Skeletal muscle tissue (tissue), 4 donors: ENCODE measurements around the gene MAP3K20. TPM values are rescaled to one million over a fixed set of nuclear protein-coding genes. Genes with fewer than 3 reads are reported as not detected.
A peak's percentile ranks its signal among the peaks of the same experiment; 100 is the strongest.

ENCODE experiments used
- H3K27ac ChIP-seq: one replicate; pipeline ENCODE4 v1.7.0; 2013; ENCODE audit warnings: mild to moderate bottlenecking, low read depth, low read length, inconsistent platforms
- H3K27me3 ChIP-seq, 3 donors: one replicate each; pipeline ENCODE4 v1.7.0; 2013; ENCODE audit warnings: low read length in 3 of 3; ENCODE audit not compliant: control insufficient read depth in 3 of 3, insufficient read depth in 3 of 3
- H3K36me3 ChIP-seq, 3 donors: one replicate each; pipeline ENCODE4 v1.7.0; 2013; ENCODE audit warnings: low read length in 3 of 3; ENCODE audit not compliant: control insufficient read depth in 3 of 3, insufficient read depth in 3 of 3
- H3K4me1 ChIP-seq, 3 donors: one replicate each; pipeline ENCODE4 v1.7.0; 2013; ENCODE audit warnings: low read length in 3 of 3, mild to moderate bottlenecking in 3 of 3; ENCODE audit not compliant: control insufficient read depth in 3 of 3, insufficient read depth in 3 of 3
- H3K4me3 ChIP-seq, 3 donors: one replicate each; pipeline ENCODE4 v1.7.0; 2013; ENCODE audit warnings: low read length in 3 of 3
- H3K9ac ChIP-seq, 3 donors: one replicate each; pipeline ENCODE4 v1.7.0; 2013; ENCODE audit warnings: low read length in 3 of 3, mild to moderate bottlenecking in 3 of 3, moderate library complexity in 2 of 3, low read depth in 1 of 3
- H3K9me3 ChIP-seq, 3 donors: one replicate each; pipeline ENCODE4 v1.7.0; 2013; ENCODE audit warnings: low read length in 3 of 3; ENCODE audit not compliant: control insufficient read depth in 3 of 3
- total RNA-seq: library from RNA; depleted of rRNA; stranded (reverse); fragments of >200 nt; gene quantifications from one replicate; pipeline ENCODE4 v1.2.3, GENCODE V29; 2014
- donor health status: Osteomylitis.

Gene MAP3K20
- total RNA-seq, 1 donor from 2014 or later: 52.7 TPM

DNA sequence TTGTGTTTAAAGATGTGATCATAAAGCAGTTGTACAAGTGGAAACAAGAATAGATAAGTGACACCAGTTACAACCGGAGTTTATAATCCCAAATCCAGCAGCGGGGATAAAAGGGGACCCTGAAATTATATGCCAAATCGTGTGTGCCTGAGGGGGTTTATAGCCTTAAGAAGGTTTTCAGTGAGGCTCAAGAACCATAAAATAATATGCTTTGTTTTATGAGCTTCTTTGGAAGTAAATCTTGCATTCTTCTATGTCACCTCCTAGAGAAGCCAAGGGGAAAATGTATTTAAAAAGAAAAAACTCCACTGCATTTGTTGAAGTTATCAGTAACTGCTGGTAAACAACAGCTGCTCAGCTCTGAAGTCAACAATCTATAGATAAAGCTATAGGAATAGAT is 25.8 kb upstream of the MAP3K20 start:
- Histone ChIP-seq H3K9ac (no peak overlapping the region), H3K27ac (peak overlapping the region; percentile 67)

DNA sequence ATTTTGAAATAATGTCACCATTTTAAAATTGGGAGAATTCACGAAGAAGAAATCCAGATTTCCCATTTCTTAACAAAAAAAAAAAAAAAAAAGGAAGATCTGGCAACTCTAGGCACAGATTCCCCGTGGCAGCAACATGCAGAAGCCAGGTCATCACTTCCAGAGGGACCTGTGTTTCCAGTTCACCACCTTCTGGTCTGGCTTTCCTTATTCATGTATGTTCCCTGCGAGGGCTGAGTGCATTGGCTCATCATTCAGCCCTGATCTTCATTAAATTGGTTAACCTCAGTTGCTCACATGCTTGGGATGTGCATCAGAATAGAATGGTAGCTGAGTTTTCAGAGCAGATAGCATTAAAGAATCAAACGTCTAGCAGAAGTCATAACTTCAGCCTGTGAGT is 25.0 kb upstream of the MAP3K20 start:
- H3K27me3 ChIP-seq: no peaks in the 10 kb centered on the region
- no peaks in the 10 kb centered on the region for H3K36me3 ChIP-seq
- no peak overlapping the region for H3K4me3 ChIP-seq
- no peak overlapping the region for H3K9ac ChIP-seq
- no peak overlapping the region for H3K27ac ChIP-seq
- H3K9me3 ChIP-seq: no peaks in the 10 kb centered on the region
- peaks cover 2 to 19% (median 9%) of the 10 kb centered on the region in 3 donors for H3K4me1 ChIP-seq

More for the DNA sequence above, 25.8 kb upstream of the MAP3K20 start:
- no peaks in the 10 kb centered on the region for H3K27me3 ChIP-seq
- no peaks in the 10 kb centered on the region for H3K36me3 ChIP-seq
- no peaks in the 10 kb centered on the region for H3K9me3 ChIP-seq
- H3K4me3 ChIP-seq: no peak overlapping the region
- peaks cover 2 to 19% (median 9%) of the 10 kb centered on the region in 3 donors for H3K4me1 ChIP-seq

DNA sequence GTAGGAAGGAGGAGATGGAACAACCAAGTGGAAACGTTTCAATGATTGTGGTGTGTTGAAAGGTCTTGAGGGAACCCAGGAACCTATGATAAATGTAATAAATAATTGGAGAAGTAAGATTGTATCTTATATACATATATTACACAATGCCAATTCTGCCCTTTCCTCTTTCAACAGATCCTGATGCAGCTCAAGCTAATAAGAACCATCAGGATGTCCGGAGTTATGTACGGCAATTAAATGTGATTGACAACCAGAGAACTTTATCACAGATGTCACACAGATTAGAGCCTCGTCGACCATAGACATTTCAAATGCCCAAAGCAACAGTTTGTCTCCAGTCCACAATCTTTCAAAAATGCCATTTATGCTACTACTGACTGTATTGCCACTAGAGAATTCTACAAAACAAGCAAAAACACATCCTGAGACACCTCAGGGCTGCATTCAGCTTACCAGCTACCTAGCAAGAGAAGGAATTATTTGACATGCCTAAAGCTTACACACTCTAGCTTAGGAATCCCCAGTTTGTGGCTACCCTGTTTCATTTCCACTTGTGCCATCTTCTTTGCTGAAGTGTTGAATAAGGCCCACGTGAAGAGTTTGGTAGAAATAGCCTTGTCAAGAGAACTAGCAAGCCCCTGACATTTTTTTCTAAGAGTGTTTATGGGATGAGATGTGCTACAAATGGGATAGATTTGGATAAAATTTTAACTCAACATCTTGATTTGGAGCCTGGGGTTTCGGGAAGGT is 24.0 kb upstream of the MAP3K20 start:
- H3K4me1 ChIP-seq: peaks cover 2 to 19% (median 9%) of the 10 kb centered on the region in 3 donors
- no peak overlapping the region for H3K4me3 ChIP-seq

DNA sequence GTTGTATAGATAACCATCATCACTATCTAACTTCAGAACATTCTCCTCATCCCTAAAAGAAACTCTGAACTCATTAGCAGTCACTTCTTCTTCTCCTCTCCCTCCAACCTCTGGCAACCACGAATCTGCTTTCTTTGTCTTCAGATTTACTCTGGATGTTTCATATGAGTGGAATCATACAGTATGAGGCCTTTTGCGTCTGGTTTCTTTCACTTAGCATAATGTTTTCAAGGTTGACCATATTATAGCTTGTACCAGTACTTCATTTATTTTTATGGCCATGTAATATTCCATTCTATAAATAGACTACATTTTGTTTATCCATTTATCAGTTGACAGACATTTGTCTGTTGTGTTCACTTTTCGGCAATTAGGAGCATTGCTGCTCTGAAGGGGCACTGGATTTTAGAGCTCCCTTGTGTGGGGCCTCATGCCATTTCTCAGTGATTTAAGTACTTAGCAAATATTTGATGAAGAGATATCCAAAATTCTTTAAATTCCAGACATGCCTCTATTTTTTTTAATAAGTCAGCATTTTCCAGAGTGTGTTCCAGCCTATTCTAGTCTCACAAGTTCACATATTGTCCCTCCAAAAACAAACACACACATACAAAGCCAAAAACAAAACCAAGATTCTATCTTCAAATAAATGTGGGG is 22.5 kb upstream of the MAP3K20 start:
- no peak overlapping the region for H3K4me3 ChIP-seq
- no peaks in the 10 kb centered on the region for H3K9me3 ChIP-seq
- no peaks in the 10 kb centered on the region for H3K27me3 ChIP-seq
- H3K27ac ChIP-seq: no peak overlapping the region
- H3K36me3 ChIP-seq: no peaks in the 10 kb centered on the region
- no peak overlapping the region for H3K9ac ChIP-seq
- peaks cover 2 to 22% (median 15%) of the 10 kb centered on the region in 3 donors for H3K4me1 ChIP-seq

More for the DNA sequence above, 24.0 kb upstream of the MAP3K20 start:
- no peaks in the 10 kb centered on the region for H3K36me3 ChIP-seq
- no peaks in the 10 kb centered on the region for H3K9me3 ChIP-seq
- H3K27me3 ChIP-seq: no peaks in the 10 kb centered on the region
- no peak overlapping the region for H3K9ac ChIP-seq
- no peak overlapping the region for H3K27ac ChIP-seq

DNA sequence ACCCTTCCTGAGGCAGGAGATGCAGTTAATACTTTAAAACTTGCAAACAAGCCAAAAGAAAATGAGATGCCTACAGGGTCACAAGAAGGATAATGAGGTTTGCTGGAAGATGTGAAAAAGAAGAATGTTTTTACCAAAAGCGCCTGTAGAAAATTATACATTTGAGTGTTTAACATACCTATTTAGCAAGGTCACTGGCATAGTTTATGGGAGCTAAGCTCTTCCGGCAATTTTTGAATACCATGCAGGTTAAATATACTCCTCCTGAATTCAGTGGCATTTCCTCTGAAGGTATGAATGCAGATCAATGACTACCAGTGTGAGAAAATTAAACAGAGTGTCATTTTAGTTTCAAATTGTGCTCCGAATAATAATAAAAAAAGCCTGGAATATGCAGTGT is 21.2 kb upstream of the MAP3K20 start:
- H3K9me3 ChIP-seq: no peaks in the 10 kb centered on the region
- H3K36me3 ChIP-seq: no peaks in the 10 kb centered on the region
- H3K27me3 ChIP-seq: no peaks in the 10 kb centered on the region
- no peak overlapping the region for H3K4me3 ChIP-seq
- no peak overlapping the region for H3K27ac ChIP-seq
- H3K4me1 ChIP-seq: peaks cover 0 to 16% (median 11%) of the 10 kb centered on the region in 3 donors
- no peak overlapping the region for H3K9ac ChIP-seq

DNA sequence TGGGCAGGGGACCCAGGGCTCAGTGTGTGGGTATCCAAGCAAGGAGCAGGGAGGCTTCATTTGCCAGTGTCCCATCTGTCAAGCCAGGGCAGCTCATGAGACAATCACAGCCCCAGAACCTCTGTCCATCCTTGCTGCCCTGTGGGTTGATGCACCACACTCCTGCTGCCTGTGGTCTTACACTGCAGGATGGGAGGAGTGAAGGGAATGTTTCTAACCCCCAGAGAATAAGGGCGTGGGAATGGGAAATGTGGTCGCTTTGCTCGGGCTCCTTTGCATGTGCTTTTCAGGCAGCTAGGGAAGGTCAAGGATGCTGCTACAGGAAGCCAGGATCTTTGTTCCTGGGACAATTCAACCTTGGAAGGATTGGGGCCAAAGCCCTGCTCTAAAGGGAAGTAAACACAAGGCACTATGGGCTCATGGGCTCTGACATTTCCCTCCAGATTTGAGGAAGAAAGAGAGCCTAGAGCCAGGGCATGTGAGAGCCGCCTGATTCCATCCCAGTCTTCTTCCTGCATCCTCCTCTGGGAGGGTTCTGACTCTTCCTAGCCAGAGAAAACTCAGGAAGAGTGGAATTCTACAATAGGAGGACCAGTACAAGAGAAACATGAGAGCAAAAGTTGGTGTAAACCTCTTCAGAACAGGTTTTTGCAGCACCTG is 18.8 kb upstream of the MAP3K20 start:
- Histone ChIP-seq H3K4me3 (no peak overlapping the region), H3K27me3 (no peaks in the 10 kb centered on the region), H3K9ac (no peak overlapping the region), H3K9me3 (no peaks in the 10 kb centered on the region), H3K36me3 (no peaks in the 10 kb centered on the region), H3K4me1 (peaks cover 0 to 10% (median 7%) of the 10 kb centered on the region in 3 donors), H3K27ac (no peak overlapping the region)

DNA sequence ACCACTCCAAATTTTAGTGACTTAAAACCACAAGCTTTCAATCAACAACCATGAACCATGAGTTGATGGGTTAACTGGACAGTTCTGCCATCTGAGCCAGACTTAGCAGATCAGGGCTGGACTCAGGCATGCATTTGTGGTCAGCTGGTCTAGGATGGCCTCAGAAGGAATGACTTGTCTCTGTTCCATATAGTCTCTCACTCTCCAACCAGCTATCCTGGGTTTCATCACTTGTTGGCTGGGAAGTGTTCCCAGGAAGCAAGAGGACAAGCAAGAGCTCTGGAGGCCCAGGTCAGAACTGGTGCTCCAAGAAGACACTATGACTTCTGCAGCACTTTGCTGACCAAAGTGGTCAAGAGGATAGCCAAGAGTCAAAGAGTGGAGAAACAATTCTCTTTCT is 17.5 kb upstream of the MAP3K20 start:
- Histone ChIP-seq H3K27me3 (no peaks in the 10 kb centered on the region), H3K9ac (no peak overlapping the region), H3K27ac (no peak overlapping the region), H3K4me1 (peaks cover 0 to 10% (median 7%) of the 10 kb centered on the region in 3 donors), H3K4me3 (peak overlapping the region in 2 of 3 donors; percentile 8 to 9), H3K36me3 (no peaks in the 10 kb centered on the region), H3K9me3 (no peaks in the 10 kb centered on the region)

DNA sequence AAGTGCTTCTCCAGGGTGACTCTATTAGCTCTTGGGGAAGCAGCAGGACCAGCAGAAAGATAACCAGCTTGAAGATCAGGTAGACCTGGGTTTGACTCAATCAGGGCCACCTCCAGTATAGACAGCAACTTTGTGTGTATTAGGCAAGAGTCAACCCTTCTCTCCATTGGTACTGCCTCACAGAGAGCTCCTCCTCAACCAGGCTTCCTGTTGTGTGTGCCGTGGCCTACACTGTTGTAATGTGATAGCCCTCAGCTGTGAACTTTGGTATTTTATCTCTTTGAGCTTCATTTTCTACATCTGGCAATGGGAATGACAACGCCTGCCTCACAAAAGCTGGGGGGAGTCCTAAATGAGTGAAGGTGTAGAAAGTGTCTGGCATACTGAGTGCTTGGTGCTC is 17.0 kb upstream of the MAP3K20 start:
- Histone ChIP-seq H3K9me3 (no peaks in the 10 kb centered on the region), H3K9ac (no peak overlapping the region), H3K27me3 (no peaks in the 10 kb centered on the region), H3K27ac (no peak overlapping the region), H3K36me3 (no peaks in the 10 kb centered on the region), H3K4me1 (peaks cover 0 to 10% (median 7%) of the 10 kb centered on the region in 3 donors), H3K4me3 (no peak overlapping the region)

DNA sequence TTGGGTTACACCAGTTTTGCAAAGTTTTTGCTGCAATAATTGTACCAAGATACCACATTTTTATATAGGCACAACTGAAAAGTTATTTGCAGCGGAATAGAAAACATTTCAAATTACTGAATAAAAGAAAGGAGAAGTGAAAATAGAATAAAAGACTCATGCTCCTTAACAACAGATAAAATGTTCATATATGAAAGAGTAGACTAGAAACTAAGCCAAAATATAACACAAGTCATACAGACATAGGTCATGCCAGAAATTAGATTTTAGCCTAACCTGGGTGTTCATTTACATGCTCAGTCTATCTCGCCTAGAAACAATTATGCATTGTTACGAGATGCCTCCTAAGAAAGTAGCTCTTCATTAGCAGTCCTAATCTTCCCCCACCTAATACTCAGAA is 16.4 kb upstream of the MAP3K20 start:
- H3K9ac ChIP-seq: no peak overlapping the region
- no peak overlapping the region for H3K4me3 ChIP-seq
- H3K9me3 ChIP-seq: no peaks in the 10 kb centered on the region
- H3K27me3 ChIP-seq: no peaks in the 10 kb centered on the region
- H3K36me3 ChIP-seq: no peaks in the 10 kb centered on the region
- peaks cover 0 to 10% (median 7%) of the 10 kb centered on the region in 3 donors for H3K4me1 ChIP-seq
- no peak overlapping the region for H3K27ac ChIP-seq

DNA sequence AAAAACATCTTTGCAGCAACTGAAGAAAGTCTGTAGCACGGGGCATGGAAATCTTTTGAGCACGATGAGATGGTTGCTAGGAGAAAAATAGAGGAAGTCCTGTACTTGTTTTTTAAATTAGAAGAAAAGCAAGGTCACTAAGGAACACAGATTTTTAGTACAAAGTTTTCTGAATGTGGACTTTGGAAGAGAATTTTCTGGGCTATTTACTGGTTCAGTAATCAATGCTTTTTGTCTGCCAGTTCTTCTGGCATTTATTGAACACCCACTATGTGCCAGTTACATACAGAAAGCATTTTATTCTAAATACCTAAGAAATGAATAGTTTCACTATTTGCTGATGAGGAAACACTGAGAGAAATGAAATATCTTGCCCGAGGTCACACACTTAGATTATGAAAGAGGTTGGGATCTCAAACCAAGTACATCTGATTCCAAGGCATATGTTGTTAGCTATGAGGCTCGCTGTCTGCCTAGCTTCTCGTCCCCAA is 15.6 kb upstream of the MAP3K20 start:
- Histone ChIP-seq H3K36me3 (no peaks in the 10 kb centered on the region), H3K27ac (peak overlapping the region; percentile 15), H3K9me3 (no peaks in the 10 kb centered on the region)

More for the DNA sequence above, 15.6 kb upstream of the MAP3K20 start:
- no peak overlapping the region for H3K9ac ChIP-seq
- peaks cover 0 to 10% (median 7%) of the 10 kb centered on the region in 3 donors for H3K4me1 ChIP-seq
- no peak overlapping the region for H3K4me3 ChIP-seq
- H3K27me3 ChIP-seq: no peaks in the 10 kb centered on the region
